HEK293T (cell line): ENCODE results near the gene FUT1.
"Not testable (repeated sequence)": the region's sequence is repeated elsewhere in the genome, so short reads cannot be mapped to it uniquely, and the experiment has no call there.

Source experiments
- ARNT ChIP-seq: fragments of 450-650 bp; IDR thresholded peaks from 2 replicates; pipeline ENCODE4 v1.6.1; 2017; ENCODE audit warnings: mild to moderate bottlenecking
- FOXM1 ChIP-seq: fragments of 450-650 bp; IDR thresholded peaks from 2 replicates; pipeline ENCODE4 v1.6.1; 2017; ENCODE audit warnings: mild to moderate bottlenecking, borderline replicate concordance
- HDGF ChIP-seq: fragments of 450-650 bp; IDR thresholded peaks from 2 replicates; pipeline ENCODE4 v1.6.1; 2017; ENCODE audit warnings: antibody characterized with exemption, borderline replicate concordance
- SUZ12 ChIP-seq: fragments of 450-650 bp; IDR thresholded peaks from 2 replicates; pipeline ENCODE4 v1.6.1; 2016; ENCODE audit warnings: mild to moderate bottlenecking
- ZNF384 ChIP-seq: fragments of 450-650 bp; IDR thresholded peaks from 2 replicates; pipeline ENCODE4 v1.6.1; 2016

GRCh38 chr19:48787331-48787730 lies 34.9 kb upstream of the FUT1 start:
- not testable (repeated sequence) for TF ChIP-seq ZNF384, ARNT, HDGF, SUZ12, FOXM1
